ENCODE data around the gene RNASEH2B. TPM values are rescaled to one million over a fixed set of nuclear protein-coding genes. Genes with fewer than 3 reads are reported as not detected.

RNASEH2B gene
- polyA plus RNA-seq, 1 donor: 64.7 TPM

DNA sequence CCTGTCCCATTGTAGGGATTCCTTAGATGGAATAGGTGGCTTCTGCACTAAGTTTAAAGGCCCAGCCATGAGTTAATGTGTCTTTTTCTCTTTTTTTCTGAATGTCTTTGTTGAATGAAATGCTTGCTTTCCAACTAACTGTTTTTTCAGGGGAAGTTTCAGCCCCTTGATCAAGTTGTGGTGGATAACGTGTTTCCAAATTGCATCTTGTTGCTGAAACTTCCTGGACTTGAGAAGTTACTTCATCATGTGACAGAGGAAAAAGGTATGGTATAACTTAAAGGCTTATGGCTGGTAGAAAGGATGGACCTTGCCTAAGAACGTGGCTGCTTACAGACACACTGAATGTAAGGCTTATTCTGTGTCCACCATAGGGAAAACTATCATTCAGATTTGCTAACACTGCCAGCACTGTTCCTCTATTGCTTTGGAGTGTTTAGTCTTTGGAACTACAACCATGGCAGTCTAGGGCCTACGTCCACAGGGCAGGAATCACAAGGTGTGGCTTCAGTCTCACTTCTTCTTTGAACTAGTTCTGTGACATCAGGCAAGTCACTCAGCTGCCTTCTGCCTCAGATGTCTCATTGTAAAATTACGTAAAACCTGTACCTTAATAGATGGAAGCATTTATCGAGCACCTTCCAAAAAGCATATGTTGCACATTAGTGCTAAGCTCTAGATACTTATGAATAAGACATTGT, 25.3 kb downstream of the RNASEH2B start:
- no peak for DNase-seq

- no peak for DNase-seq
These were observed 27.1 kb downstream of the RNASEH2B start for GRCh38 chr13:50936679-50937078.

- DNase-seq: no peak
These were observed 30.9 kb downstream of the RNASEH2B start for GRCh38 chr13:50940509-50940908.

GRCh38 chr13:50941146-50941545, 31.6 kb downstream of the RNASEH2B start:
- DNase-seq: no peak

DNA sequence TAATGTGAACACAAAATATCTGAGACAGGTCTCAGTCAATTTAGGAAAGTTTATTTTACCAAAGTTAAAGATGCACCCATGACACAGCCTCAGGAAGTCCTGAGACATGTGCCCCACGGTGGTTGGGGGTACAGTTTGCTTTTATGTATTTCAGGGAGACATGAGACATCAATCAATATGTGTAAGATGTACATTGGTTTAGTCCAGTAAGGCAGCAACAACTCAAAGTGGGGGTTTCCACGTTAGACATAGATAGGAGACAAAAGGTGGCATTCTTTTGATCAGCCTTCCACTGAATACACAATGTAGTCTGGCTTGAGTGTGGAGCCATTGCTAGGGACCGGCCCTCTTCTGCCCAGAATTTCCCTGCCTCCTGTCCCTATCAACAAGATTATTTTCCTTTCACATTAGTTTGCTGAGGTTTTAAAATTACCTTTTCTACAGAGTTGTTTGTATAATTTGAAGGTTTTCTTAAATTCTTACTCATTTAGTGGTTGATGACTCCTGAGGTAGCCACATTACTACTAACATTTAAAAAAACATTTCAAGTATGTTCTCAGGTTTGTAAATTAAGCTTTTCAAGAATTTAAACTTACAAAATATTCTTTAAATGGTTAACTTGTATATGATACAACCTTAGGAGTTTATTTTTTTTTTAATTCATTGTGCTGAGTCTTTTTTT, 33.2 kb downstream of the RNASEH2B start:
- no peak for DNase-seq

DNA sequence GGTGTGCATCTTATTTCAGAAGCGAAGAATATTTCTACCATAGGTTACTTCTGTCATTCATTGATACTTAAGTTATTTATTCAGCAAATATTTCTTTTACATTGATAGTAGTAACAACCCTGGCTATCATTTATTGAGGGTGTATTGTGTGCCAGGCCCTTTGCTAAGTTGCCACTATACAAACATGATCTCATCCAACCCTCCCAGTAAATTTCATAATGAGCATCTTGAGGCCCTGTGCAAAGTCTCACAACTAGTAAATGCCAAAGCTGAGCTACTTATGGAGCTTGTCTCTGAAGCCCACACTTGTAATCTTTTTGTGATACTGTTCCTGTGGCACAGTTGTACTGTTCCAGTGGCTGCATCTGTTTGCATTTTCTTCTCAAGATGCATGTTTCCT, 36.1 kb downstream of the RNASEH2B start:
- no peak for DNase-seq

- no peak for DNase-seq
These were observed 39.0 kb downstream of the RNASEH2B start for GRCh38 chr13:50948601-50949000.

DNA sequence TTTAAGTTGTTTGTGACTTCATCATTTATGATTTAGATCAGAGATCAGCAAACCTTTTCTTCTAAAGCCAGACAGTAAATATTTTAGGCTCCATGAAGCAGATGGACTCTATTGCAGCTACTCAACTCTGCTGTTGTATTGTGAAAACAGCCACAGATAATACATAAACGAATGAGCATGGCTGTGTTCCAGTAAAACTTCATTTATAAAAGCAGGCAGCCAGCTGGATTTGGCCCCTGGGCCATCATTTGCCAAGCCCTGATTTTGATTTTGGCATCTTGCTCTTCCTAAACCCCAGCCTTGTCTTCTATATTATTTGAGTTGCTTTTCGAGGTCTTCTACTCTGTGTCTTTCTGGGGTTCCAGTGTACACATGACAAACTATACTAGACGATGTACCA, 41.3 kb downstream of the RNASEH2B start:
- DNase-seq: no peak

GRCh38 chr13:50951366-50951765, 41.8 kb downstream of the RNASEH2B start:
- DNase-seq: no peak

- no peak for DNase-seq
These were observed 45.6 kb downstream of the RNASEH2B start for GRCh38 chr13:50955241-50955640.

DNA sequence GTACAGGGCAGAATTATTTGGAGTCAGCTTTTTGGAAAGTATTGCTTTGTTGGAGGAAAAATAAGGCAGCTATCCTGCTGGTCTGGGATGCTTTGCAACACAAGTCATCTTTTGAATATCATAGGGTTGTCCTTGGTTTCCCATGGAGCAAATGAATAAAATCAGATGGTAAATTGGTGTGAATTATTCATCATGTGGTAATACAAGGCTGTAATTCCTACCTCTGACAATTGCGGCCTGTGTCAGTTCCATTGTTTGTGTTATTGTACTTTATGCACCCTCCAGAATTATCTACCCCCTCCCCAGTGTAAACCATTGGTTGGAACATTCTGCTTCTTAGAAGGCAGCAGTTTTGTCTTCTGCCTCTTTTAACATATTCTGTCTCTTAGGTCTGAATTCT, 46.2 kb downstream of the RNASEH2B start:
- no peak for DNase-seq

DNA sequence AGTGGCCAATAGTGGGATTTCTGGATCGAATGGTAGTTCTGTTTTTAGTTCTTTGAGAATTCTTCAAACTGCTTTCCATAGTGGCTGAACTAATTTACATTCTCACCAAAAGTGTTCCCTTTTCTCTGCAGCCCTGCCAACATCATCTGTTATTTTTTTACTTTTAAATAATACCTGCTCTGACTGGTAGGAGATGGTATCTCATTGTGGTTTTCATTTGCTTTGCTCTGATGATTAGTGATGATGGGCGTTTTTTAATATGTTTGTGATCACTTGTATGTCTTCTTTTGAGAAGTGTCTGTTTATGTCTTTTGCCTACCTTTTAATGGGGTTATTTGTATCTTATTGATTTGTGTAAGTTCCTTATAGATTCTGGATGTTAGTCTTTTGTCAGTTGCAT, 48.0 kb downstream of the RNASEH2B start:
- DNase-seq: no peak

DNA sequence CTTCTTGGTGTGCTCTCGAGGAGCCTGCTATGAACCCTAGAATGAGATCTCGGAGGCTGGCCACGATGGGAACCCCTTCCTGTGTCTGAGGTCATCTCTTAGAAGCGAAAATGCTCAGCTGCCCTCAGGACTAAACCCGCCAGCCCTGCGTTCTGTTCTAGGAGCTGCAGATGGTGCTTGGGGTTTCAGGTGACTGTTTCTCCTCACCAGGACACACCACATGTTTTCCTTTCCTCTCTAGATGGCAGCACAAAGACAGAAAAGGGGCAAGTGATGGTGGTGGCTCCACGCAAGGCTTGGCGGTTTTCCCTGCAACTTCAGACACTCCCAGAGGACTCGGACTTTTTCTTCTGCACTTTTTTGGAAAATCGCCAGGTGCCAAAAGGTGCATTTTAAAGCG, 60.1 kb downstream of the RNASEH2B start:
- DNase-seq: no peak

GRCh38 chr13:50970956-50971355, 61.4 kb downstream of the RNASEH2B start:
- no peak for DNase-seq

DNA sequence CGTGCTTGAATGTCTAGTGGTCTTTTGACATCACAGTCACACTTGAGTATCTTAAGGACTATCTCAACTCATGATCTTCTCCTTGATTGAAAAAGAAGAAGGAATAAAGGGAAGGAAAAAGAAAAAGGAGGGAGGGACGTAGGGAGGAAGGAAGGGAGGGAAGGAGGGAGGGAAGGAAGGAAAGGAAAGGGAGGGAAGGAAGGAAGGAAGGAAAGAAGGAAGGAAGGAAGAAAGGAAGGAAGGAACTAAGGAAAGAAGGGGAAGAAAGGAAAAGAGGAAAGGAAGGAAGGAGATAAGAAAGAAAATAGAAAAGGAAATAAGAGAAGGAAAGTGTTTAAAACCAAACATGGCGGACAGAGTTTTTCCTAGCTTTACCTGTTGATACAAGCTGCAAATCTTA, 64.7 kb downstream of the RNASEH2B start:
- no peak for DNase-seq

DNA sequence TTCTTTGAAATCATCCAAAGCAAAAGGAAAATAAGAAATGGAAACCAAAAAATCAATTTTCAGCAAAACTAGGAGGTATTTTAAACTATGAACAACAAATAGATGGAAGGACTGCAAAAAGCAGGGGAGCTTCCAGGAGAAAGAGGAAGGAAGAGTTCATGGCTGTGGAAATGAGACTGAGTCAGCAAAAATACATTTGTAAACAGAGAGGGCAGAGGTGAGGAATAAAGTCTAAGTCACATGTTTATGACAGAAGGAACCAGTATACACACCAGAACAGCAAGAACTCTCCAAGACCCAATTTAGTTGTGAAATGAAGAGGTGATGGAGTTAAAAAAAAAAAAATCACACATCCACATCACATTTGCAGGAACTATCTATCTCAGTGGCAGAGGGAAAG, 69.6 kb downstream of the RNASEH2B start:
- no peak for DNase-seq

GRCh38 chr13:50981686-50982085, 72.1 kb downstream of the RNASEH2B start:
- DNase-seq: no peak

DNA sequence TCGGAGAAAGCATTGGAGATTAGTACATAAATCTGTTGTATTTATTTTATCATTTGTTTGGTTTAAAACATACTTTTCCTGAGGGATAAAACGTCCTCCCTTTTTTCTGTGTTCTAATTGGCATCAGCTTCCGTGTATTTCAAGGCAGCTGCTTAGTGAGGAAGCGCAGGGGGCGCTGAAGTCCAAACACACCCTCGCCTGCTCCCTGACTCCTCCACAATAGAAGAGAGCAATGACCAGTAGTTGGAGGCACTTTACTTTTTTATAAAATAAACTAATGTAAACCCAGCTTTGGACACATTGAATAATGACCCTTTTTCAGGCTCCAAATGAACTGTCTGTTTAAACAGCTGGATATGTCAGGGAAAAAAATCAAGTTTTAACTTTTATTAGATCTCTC, 79.9 kb downstream of the RNASEH2B start:
- DNase-seq: no peak

DNA sequence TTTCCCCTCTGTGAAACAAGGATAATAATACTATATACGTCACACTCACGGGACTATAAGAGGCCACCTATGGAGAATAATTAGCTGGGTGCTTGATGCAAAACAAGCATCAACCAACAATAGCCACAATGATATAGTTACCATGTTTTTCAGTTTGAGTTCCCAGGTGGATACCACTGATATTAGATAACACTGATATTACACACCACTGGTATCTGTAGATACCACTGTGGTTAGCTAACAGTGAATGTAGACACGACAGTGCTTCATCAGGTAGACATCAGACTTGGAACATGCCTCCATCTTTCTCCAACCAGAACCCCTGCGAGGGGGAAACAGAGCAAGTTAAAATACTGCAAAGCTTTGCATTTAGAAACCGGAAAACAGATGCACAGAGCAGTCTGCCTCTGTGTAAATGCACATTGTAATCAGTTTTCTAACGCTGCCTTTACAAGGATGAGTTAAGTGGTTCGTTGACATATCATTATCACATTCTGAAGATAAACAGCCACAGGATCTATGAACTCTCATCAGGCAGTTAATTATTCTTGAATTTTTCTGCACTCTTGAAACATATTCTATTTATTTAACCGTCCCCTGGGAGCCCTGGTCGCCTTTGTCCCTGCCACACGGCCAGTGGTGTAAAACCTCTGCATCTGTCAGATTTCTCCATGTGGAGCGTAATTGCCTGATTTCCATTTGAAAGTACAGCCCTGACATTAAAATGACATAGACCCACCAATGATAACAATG, 80.7 kb downstream of the RNASEH2B start:
- no peak for DNase-seq

DNA sequence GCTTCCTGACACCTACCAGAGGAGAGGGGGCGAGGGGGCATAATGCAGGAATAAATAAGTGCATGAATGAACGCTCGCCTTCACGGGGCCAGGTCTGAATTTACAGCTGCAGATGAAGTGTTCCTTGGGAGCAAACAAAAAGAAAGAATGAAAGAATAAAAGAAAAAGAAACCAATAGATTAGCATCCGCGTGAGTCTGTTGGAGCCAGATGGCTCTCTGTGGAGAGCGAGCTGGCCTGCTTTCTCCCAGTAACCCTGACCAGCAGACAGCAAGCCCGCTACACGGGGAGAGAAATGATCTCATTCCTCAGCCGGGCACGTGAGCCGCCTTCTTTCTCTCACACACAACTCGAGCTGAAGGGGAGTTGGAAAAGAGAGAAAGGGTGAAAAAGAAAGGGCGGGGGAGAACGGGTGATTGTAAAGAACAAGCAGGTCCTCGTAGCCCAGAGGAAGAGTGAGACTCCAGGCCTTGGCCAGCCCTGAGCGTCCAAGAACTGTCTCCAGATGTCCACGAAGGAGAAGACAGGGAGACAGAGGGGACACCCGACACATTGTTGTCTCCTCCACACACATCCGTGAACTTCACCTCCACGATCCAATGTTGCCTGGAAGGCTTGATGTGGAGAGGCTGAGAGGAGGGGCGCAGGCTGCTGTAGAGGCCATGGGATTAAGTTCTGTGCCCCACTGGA, 81.4 kb downstream of the RNASEH2B start:
- peak; percentile 59 for DNase-seq

- DNase-seq: peak; percentile 61
These were observed 82.3 kb downstream of the RNASEH2B start for GRCh38 chr13:50991579-50992521.

DNA sequence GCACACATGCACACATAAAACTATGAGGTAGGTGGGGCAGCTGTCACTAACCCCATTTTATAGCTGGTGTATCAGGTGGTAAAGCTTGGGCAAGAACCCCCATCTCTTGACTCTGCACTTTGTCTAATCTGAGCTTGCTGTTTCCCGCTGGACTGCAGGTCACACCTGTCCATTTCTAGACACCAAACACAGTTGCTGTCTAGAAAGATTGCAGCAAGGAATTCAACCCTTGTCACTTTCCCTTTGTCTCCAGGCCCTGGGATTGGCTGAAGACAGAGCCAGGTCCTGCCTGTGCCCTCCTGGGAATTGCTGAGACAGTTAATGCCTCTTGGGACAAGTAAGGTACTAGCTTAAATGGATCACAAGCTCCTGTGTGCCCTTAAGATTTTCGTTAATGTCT, 83.8 kb downstream of the RNASEH2B start:
- DNase-seq: no peak

Data from left kidney (tissue), 2 donors.